ENCODE data around the gene TXNDC11.

- no peak for TF ChIP-seq CTCF (IDR thresholded peaks at IDR 0.05 in 2 of 3, conservative IDR thresholded peaks at IDR 0.05 in 1 of 3; ENCODE audit: control insufficient read depth in 2 of 3, extremely low read depth in 1 of 3, insufficient read depth in 1 of 3, low read depth in 3 of 3, low read length in 3 of 3)
- no peak for TF ChIP-seq POLR2A (IDR thresholded peaks at IDR 0.05; ENCODE audit: low read depth, low read length)
- no peak for TF ChIP-seq MEF2B (IDR thresholded peaks at IDR 0.05; ENCODE audit: partially characterized antibody, poor library complexity, severe bottlenecking)
- TF ChIP-seq POLR2AphosphoS2 (IDR thresholded peaks at IDR 0.05; ENCODE audit: low read depth, low read length), result no peak
- no peak for TF ChIP-seq CREB1 (IDR thresholded peaks at IDR 0.05; ENCODE audit: low read depth)
Measured at GRCh38 chr16:11692171-11692570, 50.5 kb downstream of the TXNDC11 start.
